Smooth muscle cell (in vitro differentiated cells): ENCODE measurements around the gene ALDH8A1. TPM values are rescaled to one million over a fixed set of nuclear protein-coding genes. Genes with fewer than 3 reads are reported as not detected.

Experiments used
- DNase-seq: peaks from one replicate; lab custom pipeline; 2025; ENCODE audit not compliant: unreplicated experiment; lab: John Stamatoyannopoulos, UW
- H2AFZ ChIP-seq: fragments of 200-600 bp; sonication (generic); 2 replicates; pipeline ENCODE4 v1.6.0; 2016; ENCODE audit warnings: antibody characterized with exemption, low read depth, mild to moderate bottlenecking
- H3F3A ChIP-seq: fragments of 200-600 bp; sonication (generic); 2 replicates; pipeline ENCODE4 v1.6.0; 2017; ENCODE audit warnings: antibody characterized with exemption, low read depth
- H3K27ac ChIP-seq: fragments of 200-600 bp; sonication (generic); 2 replicates; pipeline ENCODE4 v1.5.1; 2016; ENCODE audit warnings: low read depth, mild to moderate bottlenecking
- H3K27me3 ChIP-seq: fragments of 200-600 bp; sonication (generic); 2 replicates; pipeline ENCODE4 v1.6.1; 2016; ENCODE audit warnings: low read depth, mild to moderate bottlenecking
- H3K36me3 ChIP-seq: fragments of 200-600 bp; sonication (generic); 2 replicates; pipeline ENCODE4 v1.5.1; 2016; ENCODE audit warnings: low read depth
- H3K4me1 ChIP-seq: fragments of 200-600 bp; sonication (generic); 2 replicates; pipeline ENCODE4 v1.5.1; 2016; ENCODE audit warnings: low read depth
- H3K4me2 ChIP-seq: fragments of 200-600 bp; sonication (generic); 2 replicates; pipeline ENCODE4 v1.6.0; 2016; ENCODE audit warnings: mild to moderate bottlenecking
- H3K4me3 ChIP-seq: fragments of 200-600 bp; sonication (generic); 2 replicates; pipeline ENCODE4 v1.5.1; 2016; ENCODE audit warnings: mild to moderate bottlenecking
- H3K79me2 ChIP-seq: fragments of 200-600 bp; sonication (generic); 2 replicates; pipeline ENCODE4 v1.6.0; 2016; ENCODE audit warnings: low read depth, mild to moderate bottlenecking
- H3K9ac ChIP-seq: fragments of 200-600 bp; sonication (generic); 2 replicates; pipeline ENCODE4 v1.6.0; 2016; ENCODE audit warnings: low read depth
- H3K9me3 ChIP-seq: fragments of 200-600 bp; sonication (generic); replicated peaks from 2 replicates; pipeline ENCODE4 v1.5.1; 2016; ENCODE audit warnings: low read depth
- H4K20me1 ChIP-seq: fragments of 200-600 bp; sonication (generic); 2 replicates; pipeline ENCODE4 v1.6.0; 2016; ENCODE audit warnings: low read depth
- WGBS: methylation state at CpG from one replicate; pipeline ENCODE4 v1.1.7; 2016; ENCODE audit warnings: low lambda C conversion rate; 5-methylcytosine and 5-hydroxymethylcytosine counted together
- polyA plus RNA-seq: library from polyadenylated mRNA; unstranded; fragments of >200 nt; fragmentation: Nextera tagmentation; extraction: Ambion mirVana; gene quantifications from 2 replicates; pipeline ENCODE4 v1.2.1, GENCODE V29; 2016
- total RNA-seq: library from RNA; depleted of rRNA; stranded (reverse); fragments of >200 nt; gene quantifications from 2 replicates; pipeline ENCODE4 v1.2.3, GENCODE V29; 2014
- TF ChIP-seq, protein P1 (sequence below): fragments of 200-600 bp; sonication (generic); IDR thresholded peaks from 2 replicates; pipeline ENCODE4 v1.5.1; 2017; ENCODE audit warnings: borderline replicate concordance, mild to moderate bottlenecking, antibody characterized with exemption; ENCODE audit not compliant: insufficient read depth, poor library complexity, severe bottlenecking

ALDH8A1 gene
- total and polyA plus RNA-seq, 2 experiments from 2014 or later = 0.64 to 11.2 TPM

- no peak for DNase-seq
Measured at GRCh38 chr6:134932535-134933470, 17.1 kb downstream of the ALDH8A1 start.

GRCh38 chr6:134932098-134932497 lies 17.8 kb downstream of the ALDH8A1 start:
- Histone ChIP-seq H3K79me2 (no peaks in the 10 kb centered on the region), H2AFZ (no peak overlapping the region), H3K9me3 (no peaks in the 10 kb centered on the region), H3K27ac (no peak overlapping the region), H3K36me3 (no peaks in the 10 kb centered on the region), H3K27me3 (no peaks in the 10 kb centered on the region), H3F3A (no peaks in the 10 kb centered on the region), H3K4me1 (no peaks in the 10 kb centered on the region), H4K20me1 (no peaks in the 10 kb centered on the region), H3K4me3 (no peak overlapping the region), H3K9ac (no peak overlapping the region), H3K4me2 (no peak overlapping the region)
- 71% methylated on average over 5 of the region's 5 CpGs for WGBS
- no peak for DNase-seq
- TF ChIP-seq, protein P1, sequence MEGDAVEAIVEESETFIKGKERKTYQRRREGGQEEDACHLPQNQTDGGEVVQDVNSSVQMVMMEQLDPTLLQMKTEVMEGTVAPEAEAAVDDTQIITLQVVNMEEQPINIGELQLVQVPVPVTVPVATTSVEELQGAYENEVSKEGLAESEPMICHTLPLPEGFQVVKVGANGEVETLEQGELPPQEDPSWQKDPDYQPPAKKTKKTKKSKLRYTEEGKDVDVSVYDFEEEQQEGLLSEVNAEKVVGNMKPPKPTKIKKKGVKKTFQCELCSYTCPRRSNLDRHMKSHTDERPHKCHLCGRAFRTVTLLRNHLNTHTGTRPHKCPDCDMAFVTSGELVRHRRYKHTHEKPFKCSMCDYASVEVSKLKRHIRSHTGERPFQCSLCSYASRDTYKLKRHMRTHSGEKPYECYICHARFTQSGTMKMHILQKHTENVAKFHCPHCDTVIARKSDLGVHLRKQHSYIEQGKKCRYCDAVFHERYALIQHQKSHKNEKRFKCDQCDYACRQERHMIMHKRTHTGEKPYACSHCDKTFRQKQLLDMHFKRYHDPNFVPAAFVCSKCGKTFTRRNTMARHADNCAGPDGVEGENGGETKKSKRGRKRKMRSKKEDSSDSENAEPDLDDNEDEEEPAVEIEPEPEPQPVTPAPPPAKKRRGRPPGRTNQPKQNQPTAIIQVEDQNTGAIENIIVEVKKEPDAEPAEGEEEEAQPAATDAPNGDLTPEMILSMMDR = no peak

More at GRCh38 chr6:134932535-134933470, 17.1 kb downstream of the ALDH8A1 start:
- no peak overlapping the region for H3K4me3 ChIP-seq
- no peaks in the 10 kb centered on the region for H3K79me2 ChIP-seq
- H3K27me3 ChIP-seq = no peaks in the 10 kb centered on the region
- H4K20me1 ChIP-seq = no peaks in the 10 kb centered on the region
- 90% methylated on average over 11 of the region's 11 CpGs for WGBS
- H3K9me3 ChIP-seq = no peaks in the 10 kb centered on the region
- H3K9ac ChIP-seq = no peak overlapping the region
- no peaks in the 10 kb centered on the region for H3K4me1 ChIP-seq
- TF ChIP-seq, protein P1 = no peak
- no peak overlapping the region for H2AFZ ChIP-seq
- no peak overlapping the region for H3K4me2 ChIP-seq
- no peaks in the 10 kb centered on the region for H3K36me3 ChIP-seq
- H3F3A ChIP-seq = no peaks in the 10 kb centered on the region
- no peak overlapping the region for H3K27ac ChIP-seq

- Histone ChIP-seq H3K9ac (no peak overlapping the region), H3K4me2 (no peak overlapping the region), H3K27me3 (no peaks in the 10 kb centered on the region), H3K27ac (no peak overlapping the region), H3K4me1 (no peaks in the 10 kb centered on the region), H2AFZ (no peak overlapping the region), H3K79me2 (no peaks in the 10 kb centered on the region), H4K20me1 (no peaks in the 10 kb centered on the region), H3K36me3 (no peaks in the 10 kb centered on the region), H3F3A (no peaks in the 10 kb centered on the region), H3K4me3 (no peak overlapping the region), H3K9me3 (no peaks in the 10 kb centered on the region)
- no peak for DNase-seq
- WGBS = 91% methylated on average over 6 of the region's 6 CpGs
- TF ChIP-seq, protein P1 = no peak
Measured at GRCh38 chr6:134930463-134930862, 19.4 kb downstream of the ALDH8A1 start.
